ENCODE results near the gene STOX1.
"Not testable (repeated sequence)": the region's sequence is repeated elsewhere in the genome, so short reads cannot be mapped to it uniquely, and the experiment has no call there.

GRCh38 chr10:68929888-68930287 lies 102.6 kb downstream of the STOX1 start:
- TF ChIP-seq, protein P1, sequence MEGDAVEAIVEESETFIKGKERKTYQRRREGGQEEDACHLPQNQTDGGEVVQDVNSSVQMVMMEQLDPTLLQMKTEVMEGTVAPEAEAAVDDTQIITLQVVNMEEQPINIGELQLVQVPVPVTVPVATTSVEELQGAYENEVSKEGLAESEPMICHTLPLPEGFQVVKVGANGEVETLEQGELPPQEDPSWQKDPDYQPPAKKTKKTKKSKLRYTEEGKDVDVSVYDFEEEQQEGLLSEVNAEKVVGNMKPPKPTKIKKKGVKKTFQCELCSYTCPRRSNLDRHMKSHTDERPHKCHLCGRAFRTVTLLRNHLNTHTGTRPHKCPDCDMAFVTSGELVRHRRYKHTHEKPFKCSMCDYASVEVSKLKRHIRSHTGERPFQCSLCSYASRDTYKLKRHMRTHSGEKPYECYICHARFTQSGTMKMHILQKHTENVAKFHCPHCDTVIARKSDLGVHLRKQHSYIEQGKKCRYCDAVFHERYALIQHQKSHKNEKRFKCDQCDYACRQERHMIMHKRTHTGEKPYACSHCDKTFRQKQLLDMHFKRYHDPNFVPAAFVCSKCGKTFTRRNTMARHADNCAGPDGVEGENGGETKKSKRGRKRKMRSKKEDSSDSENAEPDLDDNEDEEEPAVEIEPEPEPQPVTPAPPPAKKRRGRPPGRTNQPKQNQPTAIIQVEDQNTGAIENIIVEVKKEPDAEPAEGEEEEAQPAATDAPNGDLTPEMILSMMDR (IDR thresholded peaks at IDR 0.05): not testable (repeated sequence)
- TF ChIP-seq POLR2A (IDR thresholded peaks at IDR 0.05): not testable (repeated sequence)

Data from testis (tissue), 2 donors.